HG03139 (cell line): Measurements from ENCODE around the gene FLNC.

Experiments used
- ATAC-seq: cut with Tn5 transposase; IDR thresholded peaks from one replicate; pipeline ENCODE4 v1.9.1; 2021; ENCODE audit not compliant: unreplicated experiment

Gene FLNC

DNA sequence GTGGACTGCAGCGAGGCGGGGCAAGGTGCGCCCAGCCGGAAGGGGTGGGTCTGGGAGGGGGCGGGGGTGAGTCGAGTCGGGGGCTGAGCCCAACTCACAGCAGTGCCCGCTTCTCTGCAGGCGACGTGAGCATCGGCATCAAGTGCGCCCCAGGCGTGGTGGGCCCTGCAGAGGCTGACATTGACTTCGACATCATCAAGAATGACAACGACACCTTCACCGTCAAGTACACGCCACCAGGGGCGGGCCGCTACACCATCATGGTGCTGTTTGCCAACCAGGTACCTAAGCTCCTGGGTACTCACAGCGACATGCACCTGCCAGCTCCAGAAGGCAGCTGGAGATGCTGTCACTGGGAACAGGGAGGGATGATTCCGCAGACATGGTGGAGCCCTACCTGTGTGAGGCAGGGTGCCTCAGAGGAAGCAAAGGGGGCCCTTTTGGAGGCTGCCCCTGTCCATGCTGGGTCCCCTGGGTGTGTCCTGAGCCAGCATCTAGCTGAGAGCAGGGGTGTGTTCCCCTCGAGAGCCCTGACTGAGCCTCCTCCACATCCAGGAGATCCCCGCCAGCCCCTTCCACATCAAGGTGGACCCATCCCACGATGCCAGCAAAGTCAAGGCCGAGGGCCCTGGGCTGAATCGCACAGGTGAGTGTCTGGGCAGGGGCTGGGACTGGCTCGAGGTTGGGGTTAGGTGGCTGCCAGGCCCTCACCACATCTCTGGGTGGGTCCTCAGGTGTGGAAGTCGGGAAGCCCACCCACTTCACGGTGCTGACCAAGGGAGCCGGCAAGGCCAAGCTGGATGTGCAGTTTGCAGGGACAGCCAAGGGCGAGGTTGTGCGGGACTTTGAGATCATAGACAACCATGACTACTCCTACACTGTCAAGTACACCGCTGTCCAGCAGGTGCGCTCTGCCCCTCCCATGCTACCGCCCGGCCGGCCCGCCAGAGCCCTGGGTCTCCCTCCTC, 12.8 kb downstream of the FLNC start:
- no peak for ATAC-seq

DNA sequence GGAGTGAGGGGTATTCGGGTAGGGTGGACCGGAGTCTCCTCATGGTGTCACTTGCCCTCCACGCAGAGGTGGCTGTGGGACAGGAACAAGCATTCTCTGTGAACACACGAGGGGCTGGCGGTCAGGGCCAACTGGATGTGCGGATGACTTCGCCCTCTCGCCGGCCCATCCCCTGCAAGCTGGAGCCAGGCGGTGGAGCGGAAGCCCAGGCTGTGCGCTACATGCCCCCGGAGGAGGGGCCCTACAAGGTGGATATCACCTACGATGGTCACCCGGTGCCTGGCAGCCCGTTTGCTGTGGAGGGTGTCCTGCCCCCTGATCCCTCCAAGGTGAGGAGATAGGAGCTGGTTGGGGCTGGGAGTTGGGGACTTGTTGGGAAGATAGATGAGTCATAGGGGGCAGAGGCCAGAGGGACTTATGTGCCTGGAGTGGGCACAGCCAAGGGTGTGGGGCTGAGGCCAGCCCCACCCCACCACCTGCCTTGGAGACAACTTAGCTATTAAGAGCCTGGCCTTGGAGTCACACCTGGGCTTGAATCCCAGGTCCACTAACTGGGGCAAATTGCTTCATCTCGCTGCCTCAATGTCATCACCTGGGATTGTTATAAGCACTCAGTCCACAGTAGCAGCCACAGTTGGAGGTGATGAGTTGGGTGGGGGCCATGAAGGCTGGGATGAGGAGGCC, 13.9 kb downstream of the FLNC start:
- ATAC-seq: no peak

DNA sequence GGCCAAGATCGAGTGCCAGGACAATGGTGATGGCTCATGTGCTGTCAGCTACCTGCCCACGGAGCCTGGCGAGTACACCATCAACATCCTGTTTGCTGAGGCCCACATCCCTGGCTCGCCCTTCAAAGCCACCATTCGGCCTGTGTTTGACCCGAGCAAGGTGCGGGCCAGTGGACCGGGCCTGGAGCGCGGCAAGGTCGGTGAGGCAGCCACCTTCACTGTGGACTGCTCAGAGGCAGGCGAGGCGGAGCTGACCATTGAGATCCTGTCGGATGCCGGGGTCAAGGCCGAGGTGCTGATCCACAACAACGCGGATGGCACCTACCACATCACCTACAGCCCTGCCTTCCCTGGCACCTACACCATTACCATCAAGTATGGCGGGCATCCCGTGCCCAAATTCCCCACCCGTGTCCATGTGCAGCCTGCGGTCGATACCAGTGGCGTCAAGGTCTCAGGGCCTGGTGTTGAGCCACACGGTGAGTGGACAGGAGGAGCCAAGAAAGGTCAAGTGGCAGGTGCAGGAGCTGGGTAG, 14.6 kb downstream of the FLNC start:
- ATAC-seq: no peak

DNA sequence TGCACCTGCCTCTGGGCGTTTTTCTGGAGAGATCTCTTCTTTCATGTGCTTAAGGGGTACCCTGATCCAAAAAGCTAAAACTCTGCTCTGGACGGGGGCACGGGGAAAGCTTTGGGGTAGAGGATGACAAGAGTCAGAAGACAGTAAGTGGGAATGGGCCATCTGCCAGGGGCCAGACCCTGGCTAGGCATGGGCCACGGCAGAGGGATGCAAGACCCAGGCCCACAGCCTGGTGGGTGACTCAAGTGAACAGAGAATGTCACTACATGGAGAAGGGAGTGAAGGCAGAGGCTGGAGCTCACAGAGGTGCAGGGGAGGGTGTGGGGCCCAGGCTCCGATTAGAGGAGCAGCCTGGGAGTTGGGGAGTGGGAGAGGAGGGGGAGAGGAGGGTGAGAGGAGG, 15.3 kb downstream of the FLNC start:
- ATAC-seq: no peak

DNA sequence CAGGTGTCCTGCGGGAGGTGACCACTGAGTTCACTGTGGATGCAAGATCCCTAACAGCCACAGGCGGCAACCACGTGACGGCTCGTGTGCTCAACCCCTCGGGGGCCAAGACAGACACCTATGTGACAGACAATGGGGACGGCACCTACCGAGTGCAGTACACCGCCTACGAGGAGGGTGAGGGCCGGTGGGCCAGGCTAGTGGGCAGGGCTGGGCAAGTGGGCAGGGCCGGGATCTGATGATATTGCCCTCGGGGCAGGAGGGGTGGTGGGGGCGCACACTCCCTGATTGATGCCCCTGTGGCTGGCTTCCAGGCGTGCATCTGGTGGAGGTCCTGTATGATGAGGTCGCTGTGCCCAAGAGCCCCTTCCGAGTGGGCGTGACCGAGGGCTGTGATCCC, 15.8 kb downstream of the FLNC start:
- ATAC-seq: no peak

DNA sequence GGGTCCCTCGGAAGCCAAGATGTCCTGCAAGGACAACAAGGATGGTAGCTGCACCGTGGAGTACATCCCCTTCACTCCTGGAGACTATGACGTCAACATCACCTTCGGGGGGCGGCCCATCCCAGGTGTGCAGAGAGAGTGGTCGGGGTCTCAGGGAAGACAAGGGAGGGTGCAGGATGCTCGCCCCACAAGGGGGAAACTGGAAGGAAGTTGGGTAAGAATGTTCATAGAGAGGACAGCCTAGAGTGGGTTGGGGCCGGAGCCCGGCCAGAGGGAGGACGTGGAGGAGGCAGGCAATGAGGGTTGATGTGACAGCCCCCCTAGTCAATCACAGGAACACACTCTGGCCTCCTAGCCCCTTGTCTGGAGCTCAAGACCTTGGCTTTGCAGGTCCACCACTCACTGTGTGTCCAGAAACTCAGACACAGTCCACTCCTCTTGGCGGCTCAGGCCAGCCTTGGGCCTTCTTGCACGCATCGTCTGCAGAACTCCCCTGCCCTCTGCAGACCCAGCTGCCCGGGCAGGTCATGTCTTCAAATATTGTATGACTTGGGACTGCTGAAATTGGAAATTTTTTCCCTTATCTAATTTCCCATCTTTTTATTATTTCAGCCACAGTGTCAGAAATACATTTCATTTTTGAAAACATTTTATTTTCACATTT, 16.7 kb downstream of the FLNC start:
- no peak for ATAC-seq

DNA sequence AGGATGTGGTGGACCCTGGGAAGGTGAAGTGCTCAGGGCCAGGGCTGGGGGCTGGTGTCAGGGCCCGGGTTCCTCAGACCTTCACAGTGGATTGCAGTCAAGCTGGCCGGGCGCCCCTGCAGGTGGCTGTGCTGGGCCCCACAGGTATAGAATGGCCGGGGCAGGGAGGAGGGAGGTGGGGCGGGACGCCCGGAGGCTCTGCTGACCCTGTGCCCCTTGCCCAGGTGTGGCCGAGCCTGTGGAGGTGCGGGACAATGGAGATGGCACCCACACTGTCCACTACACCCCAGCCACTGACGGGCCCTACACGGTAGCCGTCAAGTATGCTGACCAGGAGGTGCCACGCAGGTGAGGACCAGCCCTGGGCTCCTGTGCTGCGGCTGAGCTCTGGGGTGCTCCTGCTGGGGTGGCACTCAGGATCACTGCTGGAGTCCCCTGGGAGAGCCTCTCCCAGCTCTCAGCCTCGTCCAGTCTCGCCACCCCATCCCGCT, 17.6 kb downstream of the FLNC start:
- ATAC-seq: no peak

DNA sequence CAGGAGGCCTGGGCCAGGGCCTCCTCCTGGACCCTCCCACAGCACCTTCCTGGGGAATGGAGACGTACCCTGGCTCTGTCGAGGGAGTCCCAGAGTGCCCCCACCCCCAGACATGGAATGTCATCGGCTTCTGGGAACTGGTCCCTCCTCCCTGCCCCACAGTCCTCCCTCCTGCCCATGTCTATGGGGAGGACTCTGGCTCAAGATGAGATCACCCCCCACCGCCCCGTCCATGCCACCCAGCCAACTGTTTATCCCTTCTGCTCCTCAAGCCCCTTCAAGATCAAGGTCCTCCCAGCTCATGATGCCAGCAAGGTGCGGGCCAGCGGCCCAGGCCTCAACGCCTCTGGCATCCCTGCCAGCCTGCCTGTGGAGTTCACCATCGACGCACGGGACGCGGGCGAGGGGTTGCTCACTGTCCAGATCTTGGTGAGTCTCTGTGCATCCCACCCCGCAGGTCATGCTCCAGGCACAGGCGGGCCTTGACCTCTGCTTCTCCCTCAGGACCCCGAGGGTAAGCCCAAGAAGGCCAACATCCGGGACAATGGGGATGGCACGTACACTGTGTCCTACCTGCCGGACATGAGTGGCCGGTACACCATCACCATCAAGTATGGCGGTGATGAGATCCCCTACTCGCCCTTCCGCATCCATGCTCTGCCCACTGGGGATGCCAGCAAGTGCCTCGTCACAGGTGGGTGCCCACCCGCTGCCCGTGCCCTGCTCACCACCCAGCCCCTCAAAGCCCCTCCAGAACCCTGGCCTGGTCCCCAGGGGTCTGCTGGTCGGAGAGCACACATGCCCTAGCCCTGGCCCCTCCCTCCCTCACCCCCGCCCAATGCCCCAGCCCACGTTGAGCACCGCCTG, 18.3 kb downstream of the FLNC start:
- ATAC-seq: no peak

DNA sequence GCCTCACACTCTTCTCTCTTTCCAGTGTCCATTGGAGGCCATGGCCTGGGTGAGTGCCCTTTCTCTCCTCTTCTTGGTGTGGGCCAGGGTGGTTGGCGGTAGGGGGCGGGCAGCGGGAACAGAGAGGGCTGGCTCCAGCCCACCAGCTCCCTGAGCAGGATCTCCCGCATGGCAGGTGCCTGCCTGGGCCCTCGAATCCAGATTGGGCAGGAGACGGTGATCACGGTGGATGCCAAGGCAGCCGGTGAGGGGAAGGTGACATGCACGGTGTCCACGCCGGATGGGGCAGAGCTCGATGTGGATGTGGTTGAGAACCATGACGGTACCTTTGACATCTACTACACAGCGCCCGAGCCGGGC, 18.9 kb downstream of the FLNC start:
- ATAC-seq: no peak

DNA sequence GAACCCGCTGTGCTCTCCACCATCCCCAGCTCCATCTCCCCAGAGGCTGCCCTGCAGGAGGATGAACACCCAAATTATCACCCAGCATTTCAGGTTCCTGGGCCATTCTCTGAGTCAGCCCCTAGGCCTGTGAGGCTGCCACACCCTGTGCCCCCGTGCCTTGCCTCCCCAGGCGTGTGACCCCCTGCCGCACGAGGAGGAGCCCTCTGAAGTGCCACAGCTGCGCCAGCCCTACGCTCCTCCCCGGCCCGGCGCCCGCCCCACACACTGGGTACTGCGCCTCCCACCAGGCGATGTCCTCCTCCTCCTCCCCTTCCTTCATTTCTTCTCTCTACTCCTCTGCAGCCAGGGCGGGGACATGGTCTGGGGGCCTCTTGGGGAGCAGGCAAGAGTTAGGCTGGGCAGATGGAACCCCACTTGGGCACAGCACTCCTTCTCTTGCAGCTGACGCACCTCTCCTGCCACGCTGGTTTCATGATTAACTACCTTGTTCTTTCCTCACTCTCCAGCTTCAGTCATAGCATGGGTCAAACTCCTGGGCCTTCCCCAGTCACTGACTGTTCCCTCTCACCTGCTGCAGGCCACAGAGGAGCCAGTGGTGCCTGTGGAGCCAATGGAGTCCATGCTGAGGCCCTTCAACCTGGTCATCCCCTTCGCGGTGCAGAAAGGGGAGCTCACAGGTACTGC, 19.7 kb downstream of the FLNC start:
- no peak for ATAC-seq

DNA sequence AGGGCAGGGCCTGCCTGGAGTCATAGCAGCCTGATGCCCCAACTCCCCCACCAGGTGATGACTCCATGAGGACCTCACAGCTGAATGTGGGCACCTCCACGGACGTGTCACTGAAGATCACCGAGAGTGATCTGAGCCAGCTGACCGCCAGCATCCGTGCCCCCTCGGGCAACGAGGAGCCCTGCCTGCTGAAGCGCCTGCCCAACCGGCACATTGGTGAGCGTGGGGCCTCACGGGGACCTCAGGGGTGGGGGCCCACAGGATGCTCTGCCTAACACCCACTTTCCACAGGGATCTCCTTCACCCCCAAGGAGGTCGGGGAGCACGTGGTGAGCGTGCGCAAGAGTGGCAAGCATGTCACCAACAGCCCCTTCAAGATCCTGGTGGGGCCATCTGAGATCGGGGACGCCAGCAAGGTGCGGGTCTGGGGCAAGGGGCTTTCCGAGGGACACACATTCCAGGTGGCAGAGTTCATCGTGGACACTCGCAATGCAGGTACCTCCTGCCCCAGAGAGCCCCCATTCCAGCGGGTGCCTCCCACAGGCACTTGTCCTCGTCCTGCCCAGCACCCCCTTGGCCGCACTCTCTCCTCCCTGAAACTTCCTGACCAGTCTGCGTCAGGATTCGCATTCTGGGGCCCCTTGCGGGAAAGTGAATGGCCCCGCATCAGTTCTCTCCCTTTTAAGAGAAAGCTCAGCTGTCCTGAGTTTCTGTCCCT, 22.5 kb downstream of the FLNC start:
- ATAC-seq: no peak

DNA sequence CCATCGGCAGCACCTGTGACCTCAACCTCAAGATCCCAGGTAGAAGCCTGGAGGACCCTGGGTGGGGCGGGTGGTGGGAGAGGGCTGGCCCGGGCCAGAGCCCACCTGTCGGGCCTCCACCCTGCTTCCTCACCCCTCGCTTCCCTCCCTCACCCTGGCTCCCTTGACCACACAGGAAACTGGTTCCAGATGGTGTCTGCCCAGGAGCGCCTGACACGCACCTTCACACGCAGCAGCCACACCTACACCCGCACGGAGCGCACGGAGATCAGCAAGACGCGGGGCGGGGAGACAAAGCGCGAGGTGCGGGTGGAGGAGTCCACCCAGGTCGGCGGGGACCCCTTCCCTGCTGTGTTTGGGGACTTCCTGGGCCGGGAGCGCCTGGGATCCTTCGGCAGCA, 23.6 kb downstream of the FLNC start:
- no peak for ATAC-seq

DNA sequence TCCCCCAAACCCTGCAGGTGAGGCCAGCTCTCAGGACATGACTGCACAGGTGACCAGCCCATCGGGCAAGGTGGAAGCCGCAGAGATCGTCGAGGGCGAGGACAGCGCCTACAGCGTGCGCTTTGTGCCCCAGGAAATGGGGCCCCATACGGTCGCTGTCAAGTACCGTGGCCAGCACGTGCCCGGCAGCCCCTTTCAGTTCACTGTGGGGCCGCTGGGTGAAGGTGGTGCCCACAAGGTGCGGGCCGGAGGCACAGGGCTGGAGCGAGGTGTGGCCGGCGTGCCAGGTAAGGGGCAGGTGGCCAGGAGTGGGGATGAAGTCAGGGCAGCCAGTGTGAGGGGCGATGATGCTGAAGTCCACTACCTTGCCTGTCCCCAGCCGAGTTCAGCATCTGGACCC, 24.2 kb downstream of the FLNC start:
- no peak for ATAC-seq

DNA sequence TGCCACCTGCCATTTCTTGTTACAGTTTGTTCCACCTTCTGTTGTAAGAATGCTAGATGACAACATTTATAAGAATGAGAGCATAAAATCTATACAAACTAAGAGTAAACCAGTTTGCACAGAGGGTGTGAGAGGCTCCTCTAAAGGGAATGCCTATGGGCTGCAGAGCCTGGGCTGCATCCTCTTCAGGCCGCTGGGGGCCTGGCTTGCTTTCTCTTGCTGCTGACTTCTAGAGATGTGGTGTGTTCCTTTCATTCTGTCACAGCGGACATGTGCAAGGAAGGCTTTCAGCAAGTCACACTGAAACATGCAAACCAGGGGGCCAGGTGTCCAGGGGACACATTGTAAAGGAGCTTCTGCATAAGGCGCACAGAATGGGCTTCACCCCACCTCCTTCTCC, 25.4 kb downstream of the FLNC start:
- ATAC-seq: no peak

DNA sequence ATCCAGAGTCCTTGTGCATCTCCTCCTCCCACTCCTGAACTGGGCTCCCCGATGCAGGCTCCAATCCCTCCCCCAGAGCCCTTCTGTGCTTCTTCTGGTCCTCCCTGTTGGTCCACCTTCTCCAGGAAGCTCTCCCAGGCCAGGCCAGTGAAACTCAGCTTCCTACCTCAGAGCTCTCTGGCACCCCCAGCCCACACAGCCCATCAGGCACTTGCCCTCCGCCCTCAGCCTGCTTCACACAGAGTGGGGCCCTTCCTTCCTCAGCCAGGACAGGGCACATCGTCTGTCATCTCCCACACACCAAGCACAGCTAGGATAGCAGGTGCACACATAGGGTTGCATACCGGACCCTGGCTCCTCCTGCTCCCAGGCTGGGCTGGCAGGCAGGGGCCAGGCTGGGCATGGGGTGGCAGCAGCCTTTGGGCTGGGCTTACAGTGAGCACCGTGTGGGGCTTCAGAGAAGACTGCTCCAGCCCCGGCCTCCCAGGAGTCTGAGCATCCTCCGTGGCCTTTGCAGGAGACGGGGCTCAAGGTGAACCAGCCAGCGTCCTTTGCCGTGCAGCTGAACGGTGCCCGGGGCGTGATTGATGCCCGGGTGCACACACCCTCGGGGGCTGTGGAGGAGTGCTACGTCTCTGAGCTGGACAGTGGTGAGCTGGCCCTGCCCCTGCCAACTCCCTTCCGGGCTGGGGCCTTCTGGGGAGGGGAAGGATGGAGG, 26.0 kb downstream of the FLNC start:
- no peak for ATAC-seq

DNA sequence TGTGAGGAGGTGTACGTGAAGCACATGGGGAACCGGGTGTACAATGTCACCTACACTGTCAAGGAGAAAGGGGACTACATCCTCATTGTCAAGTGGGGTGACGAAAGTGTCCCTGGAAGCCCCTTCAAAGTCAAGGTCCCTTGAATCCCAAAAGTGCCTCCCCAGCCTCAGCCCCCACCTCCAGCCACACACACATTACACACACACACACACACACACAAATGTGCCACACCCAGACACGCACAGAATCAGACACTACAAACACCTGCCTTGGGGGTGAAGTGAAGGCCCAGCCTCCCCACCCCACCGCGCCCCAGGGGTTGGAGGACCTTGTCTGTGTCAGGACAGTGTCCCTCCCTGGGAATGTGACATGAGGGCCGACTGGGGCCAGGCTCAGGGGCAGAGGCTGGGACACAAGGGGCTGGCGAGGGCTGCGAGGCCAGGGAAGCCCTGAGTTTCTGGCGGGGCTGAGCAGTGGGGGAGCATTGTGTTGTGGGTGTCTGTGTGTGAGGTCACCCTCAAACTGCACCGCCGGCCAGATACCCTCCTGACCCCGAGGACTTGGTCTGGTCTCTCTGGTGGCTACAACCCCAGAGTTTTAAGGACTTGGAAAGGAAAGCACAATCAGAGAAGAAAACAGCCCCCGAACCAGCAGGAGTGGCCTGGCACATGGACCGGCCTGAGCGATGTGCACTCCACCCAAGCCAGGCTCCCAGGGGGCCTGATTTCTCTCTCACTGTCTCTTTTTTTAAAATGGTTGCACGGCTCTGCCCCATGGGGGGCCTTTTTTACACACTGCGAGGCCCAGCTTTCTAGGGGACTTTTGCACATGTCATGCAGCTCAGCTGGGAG, 28.4 kb downstream of the FLNC start:
- no peak for ATAC-seq

DNA sequence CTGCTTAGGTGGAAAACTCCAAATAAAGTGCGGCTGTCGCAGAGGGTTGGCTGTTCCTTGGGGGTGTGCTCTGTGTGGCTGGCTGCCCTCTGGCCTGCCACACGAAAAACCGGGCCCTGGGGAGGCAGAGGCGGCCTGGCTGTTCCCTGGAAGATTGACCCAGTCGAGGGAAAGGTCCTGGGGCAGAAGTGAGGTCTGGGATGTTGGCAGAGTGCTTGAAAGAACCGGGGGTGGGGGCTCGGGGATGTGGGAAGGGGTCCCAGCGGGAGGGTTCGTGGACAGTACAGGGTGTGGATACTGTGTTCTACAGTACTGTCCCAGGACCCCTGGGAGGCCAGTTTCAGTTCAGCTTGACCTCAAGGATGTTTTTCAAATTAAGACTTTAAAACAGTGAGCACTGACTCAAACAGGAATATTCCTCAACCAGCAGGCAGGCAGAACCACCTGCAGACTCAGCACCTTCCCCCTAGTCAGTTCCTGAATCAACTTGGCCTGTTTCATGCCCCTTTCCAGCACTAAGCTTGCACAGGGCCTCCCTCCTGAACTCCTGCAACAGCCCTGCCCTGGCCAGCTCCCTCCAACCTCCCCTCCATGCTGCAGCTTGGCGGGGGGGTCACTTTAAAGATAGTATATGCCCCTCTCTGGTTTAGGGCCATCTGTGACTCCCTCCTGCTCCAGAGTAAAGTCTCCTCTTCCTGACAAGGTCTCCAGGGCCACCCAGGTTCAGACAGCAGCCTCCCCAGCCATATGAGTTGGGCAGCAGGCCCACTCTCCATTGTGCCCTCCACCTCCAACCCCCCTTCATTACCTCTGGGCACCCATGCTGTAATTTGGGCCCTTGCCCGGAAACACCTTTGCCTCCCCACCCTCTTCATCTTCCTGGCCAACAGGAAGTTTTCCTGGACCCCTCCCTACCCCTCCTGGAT, 29.3 kb downstream of the FLNC start:
- ATAC-seq: no peak
